ENCODE data around the gene EFNA3. TPM values are rescaled to one million over a fixed set of nuclear protein-coding genes. Genes with fewer than 3 reads are reported as not detected.
"Not testable (repeated sequence)": the region's sequence is repeated elsewhere in the genome, so short reads cannot be mapped to it uniquely, and the experiment has no call there.

The EFNA3 gene
- total RNA-seq, 1 experiment from 2014 or later = 2.3 TPM

- DNase-seq (ENCODE audit: low read depth, low spot score) (no peak), ATAC-seq (no peak)
- POLR2A ChIA-PET = interaction anchor here (0.6 kb wide), 1 partner anchor 132 kb away, joined by 15 read pairs; no protein-coding TSS in a partner anchor
These were observed 39.0 kb downstream of the EFNA3 start for GRCh38 chr1:155117610-155118009.

GRCh38 chr1:155118090-155118489 is 39.5 kb downstream of the EFNA3 start:
- intact Hi-C loops (cut with micrococcal nuclease; ENCODE audit: unreplicated experiment); H3K27me3 ChIP-seq (ENCODE audit: control insufficient read depth, insufficient read depth, low read length); ATAC-seq; in situ Hi-C loops (cut with HindIII; ENCODE audit: low pct_unique_long_range_greater_than_20kb, low sequenced_read_pairs); BruUV-seq (replicated peaks); H3K27ac ChIP-seq (ENCODE audit: low read length); H3K4me1 ChIP-seq (ENCODE audit: control insufficient read depth, insufficient read depth, low read length); POLR2A ChIA-PET; H3K4me3 ChIP-seq (ENCODE audit: low read depth in 2 of 2, low read length in 2 of 2); H3K36me3 ChIP-seq (ENCODE audit: control insufficient read depth, insufficient read depth, low read length); DNase-seq (ENCODE audit: low read depth, low spot score); H3K9me3 ChIP-seq (ENCODE audit: control insufficient read depth, insufficient read depth, low read depth, low read length): not testable (repeated sequence)
- CTCF ChIA-PET = interaction anchor here (0.7 kb wide), 2 partner anchors 49 to 55 kb away, joined by 3 to 4 read pairs; partner anchors contain the start of gene KRTCAP2

More at GRCh38 chr1:155117610-155118009, 39.0 kb downstream of the EFNA3 start:
- BruUV-seq (replicated peaks) = no TSS peak
- Histone ChIP-seq H3K4me1 (ENCODE audit: control insufficient read depth, insufficient read depth, low read length) (no peaks in the 10 kb centered on the region), H3K9me3 (ENCODE audit: control insufficient read depth, insufficient read depth, low read depth, low read length) (no peaks in the 10 kb centered on the region), H3K27me3 (ENCODE audit: control insufficient read depth, insufficient read depth, low read length) (no peaks in the 10 kb centered on the region), H3K36me3 (ENCODE audit: control insufficient read depth, insufficient read depth, low read length) (no peaks in the 10 kb centered on the region), H3K27ac (ENCODE audit: low read length) (no peak overlapping the region), H3K4me3 (ENCODE audit: low read depth in 2 of 2, low read length in 2 of 2) (no peak overlapping the region)
- CTCF ChIA-PET = interaction anchor here (0.7 kb wide), 2 partner anchors 26 to 55 kb away, joined by 3 to 5 read pairs; partner anchors contain the start of gene KRTCAP2
- intact Hi-C loops (cut with micrococcal nuclease; ENCODE audit: unreplicated experiment) = no loop called here
- in situ Hi-C loops (cut with HindIII; ENCODE audit: low pct_unique_long_range_greater_than_20kb, low sequenced_read_pairs) = no loop called here
- TF ChIP-seq REST (IDR thresholded peaks at IDR 0.05; ENCODE audit: insufficient read depth in 1 of 2, low read depth in 2 of 2, low read length in 1 of 2) = no peak
- TF ChIP-seq SIN3A (IDR thresholded peaks at IDR 0.05; ENCODE audit: borderline replicate concordance, insufficient read depth, low read depth, low read length) = no peak
- TF ChIP-seq POLR2AphosphoS5 (IDR thresholded peaks at IDR 0.05; ENCODE audit: low read depth, low read length) = no peak
- TF ChIP-seq CTCF (IDR thresholded peaks at IDR 0.05) = no peak
- TF ChIP-seq TCF7L2 (IDR thresholded peaks at IDR 0.05; ENCODE audit: low read depth, low read length) = no peak

- ATAC-seq (no peak), DNase-seq (ENCODE audit: low read depth, low spot score) (no peak)
- POLR2A ChIA-PET = no interaction called here
- no peaks in the 10 kb centered on the region for H3K9me3 ChIP-seq (ENCODE audit: control insufficient read depth, insufficient read depth, low read depth, low read length)
- H3K27me3 ChIP-seq (ENCODE audit: control insufficient read depth, insufficient read depth, low read length) = no peaks in the 10 kb centered on the region
- peaks cover 11% of the 10 kb centered on the region for H3K4me1 ChIP-seq (ENCODE audit: control insufficient read depth, insufficient read depth, low read length)
- CTCF ChIA-PET = interaction anchor here (1.9 kb wide), 1 partner anchor 47 kb away, joined by 5 read pairs; no protein-coding TSS in a partner anchor
- no peak for TF ChIP-seq POLR2AphosphoS5 (IDR thresholded peaks at IDR 0.05; ENCODE audit: low read depth, low read length)
- no peak for TF ChIP-seq SIN3A (IDR thresholded peaks at IDR 0.05; ENCODE audit: borderline replicate concordance, insufficient read depth, low read depth, low read length)
- TF ChIP-seq TCF7L2 (IDR thresholded peaks at IDR 0.05; ENCODE audit: low read depth, low read length) = no peak
- TF ChIP-seq CTCF (IDR thresholded peaks at IDR 0.05) = no peak
- TF ChIP-seq REST (IDR thresholded peaks at IDR 0.05; ENCODE audit: insufficient read depth in 1 of 2, low read depth in 2 of 2, low read length in 1 of 2) = no peak
- no peaks in the 10 kb centered on the region for H3K36me3 ChIP-seq (ENCODE audit: control insufficient read depth, insufficient read depth, low read length)
- intact Hi-C loops (cut with micrococcal nuclease; ENCODE audit: unreplicated experiment) (no loop called here), in situ Hi-C loops (cut with HindIII; ENCODE audit: low pct_unique_long_range_greater_than_20kb, low sequenced_read_pairs) (no loop called here)
- H3K27ac ChIP-seq (ENCODE audit: low read length) = no peak overlapping the region
- H3K4me3 ChIP-seq (ENCODE audit: low read depth in 2 of 2, low read length in 2 of 2) = no peak overlapping the region
- BruUV-seq (replicated peaks) = no TSS peak
These were observed 41.6 kb downstream of the EFNA3 start for GRCh38 chr1:155120253-155120652.

All from Panc1 (cell line).